Vagina (tissue), 2 donors: ENCODE data around the gene SS18. TPM values are rescaled to one million over a fixed set of nuclear protein-coding genes. Genes with fewer than 3 reads are reported as not detected.

Source experiments
- DNase-seq, 2 donors: peaks; one replicate each; pipeline ENCODE4 v3.0.0-alpha.2; 2017; ENCODE audit errors: extremely low spot score in 2 of 2
- H3K27ac ChIP-seq: fragments of 200-600 bp; sonication (generic); one replicate; pipeline ENCODE4 v1.5.1; 2019
- H3K27me3 ChIP-seq: fragments of 200-600 bp; sonication (generic); one replicate; pipeline ENCODE4 v1.5.1; 2019
- H3K36me3 ChIP-seq, 2 donors: fragments of 200-600 bp; sonication (generic); one replicate each; pipeline ENCODE4 v1.5.1; 2017 to 2019
- H3K4me1 ChIP-seq: fragments of 200-600 bp; sonication (generic); one replicate; pipeline ENCODE4 v1.5.1; 2019
- H3K4me3 ChIP-seq, 2 donors: fragments of 200-600 bp; sonication (generic); 1 replicate in 1 of 2; 2 replicates in 1 of 2; pipeline ENCODE4 v1.5.1; 2016 to 2019
- H3K9me3 ChIP-seq: fragments of 200-600 bp; sonication (generic); one replicate; pipeline ENCODE4 v1.5.1; 2019
- POLR2A ChIP-seq, 2 donors: fragments of 450-650 bp; IDR thresholded peaks; one replicate each; pipeline ENCODE4 v1.6.1; 2017; ENCODE audit warnings: antibody characterized with exemption in 2 of 2, mild to moderate bottlenecking in 2 of 2, moderate library complexity in 2 of 2
- POLR2AphosphoS5 ChIP-seq, 2 donors: sonication (generic); formaldehyde crosslinking; IDR thresholded peaks; one replicate each; pipeline ENCODE4 v1.9.0; 2017; ENCODE audit warnings: antibody characterized with exemption in 2 of 2, mild to moderate bottlenecking in 2 of 2, low read depth in 1 of 2; ENCODE audit not compliant: insufficient read depth in 1 of 2
- intact Hi-C: fragments of 100-400 bp; cut with DNase I; formaldehyde crosslinking; loops from one replicate; pipeline ENCODE4 v1.15.1; 2023
- total RNA-seq: library from RNA; depleted of rRNA; stranded (reverse); fragments of >200 nt; gene quantifications from one replicate; pipeline ENCODE4 v1.2.3, GENCODE V29; 2016
- TF ChIP-seq, protein P1 (sequence below), 3 experiments: fragments of 450-650 bp in 2 of 3; fragments of 200-600 bp in 1 of 3; sonication (generic) in 1 of 3; IDR thresholded peaks; one replicate each; pipeline ENCODE4 v1.5.1; 2017 to 2019; ENCODE audit warnings: antibody characterized with exemption in 3 of 3, mild to moderate bottlenecking in 2 of 3, moderate library complexity in 2 of 3

The SS18 gene
- total RNA-seq, 1 donor from 2014 or later: 378 TPM

DNA sequence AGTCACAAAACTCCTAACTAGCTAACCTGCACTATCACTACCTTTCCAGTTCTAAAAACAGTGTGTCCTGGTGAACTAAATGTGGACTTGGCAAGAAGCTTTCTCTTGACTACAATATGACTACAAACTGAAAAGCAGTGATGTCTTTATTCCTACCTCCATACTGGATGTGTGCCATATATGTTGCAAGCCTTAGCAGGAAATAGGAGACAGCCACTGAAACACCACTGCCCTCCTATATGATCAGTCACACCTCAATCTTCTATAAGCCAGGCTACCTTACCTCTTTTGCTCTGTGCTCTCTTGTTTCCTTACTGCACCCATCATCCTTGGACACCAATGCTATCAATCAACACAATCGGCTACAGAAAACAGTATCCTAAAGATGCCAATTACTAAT, 34.1 kb downstream of the SS18 start:
- TF ChIP-seq POLR2AphosphoS5 (IDR thresholded peaks at IDR 0.05; ENCODE audit: insufficient read depth in 1 of 2, low read depth in 1 of 2) (no peak), POLR2A (IDR thresholded peaks at IDR 0.05) (no peak)
- TF ChIP-seq, protein P1, sequence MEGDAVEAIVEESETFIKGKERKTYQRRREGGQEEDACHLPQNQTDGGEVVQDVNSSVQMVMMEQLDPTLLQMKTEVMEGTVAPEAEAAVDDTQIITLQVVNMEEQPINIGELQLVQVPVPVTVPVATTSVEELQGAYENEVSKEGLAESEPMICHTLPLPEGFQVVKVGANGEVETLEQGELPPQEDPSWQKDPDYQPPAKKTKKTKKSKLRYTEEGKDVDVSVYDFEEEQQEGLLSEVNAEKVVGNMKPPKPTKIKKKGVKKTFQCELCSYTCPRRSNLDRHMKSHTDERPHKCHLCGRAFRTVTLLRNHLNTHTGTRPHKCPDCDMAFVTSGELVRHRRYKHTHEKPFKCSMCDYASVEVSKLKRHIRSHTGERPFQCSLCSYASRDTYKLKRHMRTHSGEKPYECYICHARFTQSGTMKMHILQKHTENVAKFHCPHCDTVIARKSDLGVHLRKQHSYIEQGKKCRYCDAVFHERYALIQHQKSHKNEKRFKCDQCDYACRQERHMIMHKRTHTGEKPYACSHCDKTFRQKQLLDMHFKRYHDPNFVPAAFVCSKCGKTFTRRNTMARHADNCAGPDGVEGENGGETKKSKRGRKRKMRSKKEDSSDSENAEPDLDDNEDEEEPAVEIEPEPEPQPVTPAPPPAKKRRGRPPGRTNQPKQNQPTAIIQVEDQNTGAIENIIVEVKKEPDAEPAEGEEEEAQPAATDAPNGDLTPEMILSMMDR (IDR thresholded peaks at IDR 0.05): no peak
- no peaks in the 10 kb centered on the region for H3K27me3 ChIP-seq
- H3K4me3 ChIP-seq: no peak overlapping the region
- no peak overlapping the region for H3K27ac ChIP-seq
- peaks cover 0 to 49% of the 10 kb centered on the region in 2 donors for H3K36me3 ChIP-seq
- no peak for DNase-seq
- H3K9me3 ChIP-seq: no peaks in the 10 kb centered on the region
- intact Hi-C loops: no loop called here
- H3K4me1 ChIP-seq: no peaks in the 10 kb centered on the region

DNA sequence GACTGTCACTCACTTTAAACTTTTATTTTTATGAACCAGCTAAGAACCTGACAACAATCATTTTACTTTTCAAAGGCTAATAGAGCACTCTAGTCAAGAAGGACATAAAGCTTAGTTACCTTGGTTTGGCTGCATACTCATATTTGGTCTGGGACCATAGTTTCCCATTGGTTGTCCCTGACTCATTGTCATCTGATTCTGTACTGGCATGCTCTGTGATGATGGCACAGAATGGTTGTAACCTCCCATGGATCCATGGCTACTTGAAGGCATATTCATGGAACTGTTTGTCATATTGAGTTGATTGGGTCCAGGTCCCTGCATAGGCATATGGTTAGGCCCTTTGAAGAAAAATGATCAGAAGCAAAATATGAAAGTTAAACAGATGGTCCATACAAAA, 37.9 kb downstream of the SS18 start:
- TF ChIP-seq, protein P1 (IDR thresholded peaks at IDR 0.05): no peak
- TF ChIP-seq POLR2AphosphoS5 (IDR thresholded peaks at IDR 0.05; ENCODE audit: insufficient read depth in 1 of 2, low read depth in 1 of 2) (no peak), POLR2A (IDR thresholded peaks at IDR 0.05) (no peak)
- H3K27ac ChIP-seq: no peak overlapping the region
- H3K27me3 ChIP-seq: no peaks in the 10 kb centered on the region
- H3K9me3 ChIP-seq: no peaks in the 10 kb centered on the region
- intact Hi-C loops: no loop called here
- H3K4me1 ChIP-seq: no peaks in the 10 kb centered on the region
- H3K36me3 ChIP-seq: peaks cover 0 to 54% of the 10 kb centered on the region in 2 donors
- DNase-seq: no peak
- no peak overlapping the region for H3K4me3 ChIP-seq

DNA sequence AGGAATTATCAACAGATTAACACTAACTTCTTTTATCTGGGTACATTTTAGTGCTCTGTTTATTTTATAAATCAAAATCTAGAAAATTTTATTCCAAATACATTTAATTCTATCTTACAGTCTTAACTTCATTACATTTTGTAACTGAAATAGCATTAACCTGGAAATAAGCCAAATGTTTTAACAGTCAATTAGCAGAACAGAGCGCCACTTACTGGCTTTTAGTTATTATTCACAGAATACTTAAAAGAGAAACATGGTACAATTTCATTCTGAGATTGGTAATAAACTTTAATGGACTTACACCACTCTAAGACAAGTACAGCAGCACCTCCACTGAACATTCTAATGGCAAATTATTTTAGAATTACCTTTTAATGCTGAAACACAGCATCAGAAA, 38.6 kb downstream of the SS18 start:
- no peaks in the 10 kb centered on the region for H3K9me3 ChIP-seq
- peaks cover 0 to 49% of the 10 kb centered on the region in 2 donors for H3K36me3 ChIP-seq
- TF ChIP-seq, protein P1 (IDR thresholded peaks at IDR 0.05): no peak
- TF ChIP-seq POLR2A (IDR thresholded peaks at IDR 0.05) (no peak), POLR2AphosphoS5 (IDR thresholded peaks at IDR 0.05; ENCODE audit: insufficient read depth in 1 of 2, low read depth in 1 of 2) (no peak)
- no peaks in the 10 kb centered on the region for H3K27me3 ChIP-seq
- intact Hi-C loops: no loop called here
- H3K4me1 ChIP-seq: no peaks in the 10 kb centered on the region
- no peak for DNase-seq
- H3K27ac ChIP-seq: no peak overlapping the region
- H3K4me3 ChIP-seq: no peak overlapping the region

DNA sequence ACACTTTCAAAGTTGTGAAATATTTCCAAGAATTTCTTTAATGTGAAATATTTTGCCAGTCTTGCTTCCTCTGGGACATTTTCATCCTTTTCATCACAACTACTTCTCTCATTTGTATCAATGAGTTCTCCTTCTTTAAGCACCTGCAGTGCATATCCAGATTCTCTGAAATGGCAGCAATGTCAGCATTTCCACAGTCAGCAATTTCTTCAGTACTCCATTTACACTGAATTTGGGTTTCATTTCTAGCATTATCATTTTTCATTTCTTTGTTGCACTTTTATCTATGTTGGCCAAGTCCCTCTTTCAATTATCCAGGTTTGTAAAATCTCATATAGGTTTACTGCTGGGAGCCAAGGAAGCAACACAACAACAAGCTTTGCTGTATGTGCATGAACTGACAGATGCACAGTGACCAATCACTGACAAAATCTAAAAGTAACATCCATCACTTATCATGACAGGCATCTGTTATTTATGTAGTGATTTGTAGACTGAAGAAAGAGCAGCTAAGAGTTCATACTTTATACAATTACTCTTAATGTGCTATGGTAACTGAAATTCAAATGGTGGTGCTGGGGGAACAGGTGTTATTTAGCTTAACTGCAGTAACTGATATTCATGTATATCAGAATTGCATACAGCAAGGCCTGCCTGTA, 43.9 kb downstream of the SS18 start:
- Histone ChIP-seq H3K9me3 (no peaks in the 10 kb centered on the region), H3K4me3 (no peak overlapping the region), H3K27ac (no peak overlapping the region), H3K4me1 (no peaks in the 10 kb centered on the region), H3K27me3 (no peaks in the 10 kb centered on the region), H3K36me3 (peaks cover 0 to 9% of the 10 kb centered on the region in 2 donors)
- intact Hi-C loops: no loop called here
- no peak for DNase-seq
- TF ChIP-seq POLR2A (IDR thresholded peaks at IDR 0.05) (no peak), POLR2AphosphoS5 (IDR thresholded peaks at IDR 0.05; ENCODE audit: insufficient read depth in 1 of 2, low read depth in 1 of 2) (no peak)
- TF ChIP-seq, protein P1 (IDR thresholded peaks at IDR 0.05): no peak

DNA sequence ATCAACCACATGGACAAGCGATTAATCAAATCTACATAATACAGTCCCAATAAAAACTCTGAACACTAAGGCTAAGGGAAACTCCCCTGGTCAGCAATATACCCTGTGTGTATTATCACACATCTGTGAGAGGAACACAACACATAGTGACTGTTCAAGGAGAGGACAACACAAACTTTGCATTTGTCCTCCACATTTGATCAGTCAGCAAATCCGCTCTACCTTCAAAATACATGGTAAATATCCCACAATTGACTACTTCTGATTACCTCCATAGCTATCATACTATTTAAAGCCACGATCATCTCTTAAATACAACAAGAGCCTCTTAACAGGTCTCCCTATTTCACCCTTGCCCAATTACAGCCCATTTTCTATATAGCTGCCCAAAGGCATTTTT, 45.6 kb downstream of the SS18 start:
- Histone ChIP-seq H3K36me3 (peaks cover 0 to 6% of the 10 kb centered on the region in 2 donors), H3K9me3 (no peaks in the 10 kb centered on the region), H3K27ac (no peak overlapping the region), H3K4me1 (peaks cover 5% of the 10 kb centered on the region), H3K4me3 (no peak overlapping the region), H3K27me3 (no peaks in the 10 kb centered on the region)
- DNase-seq: no peak
- intact Hi-C loops: no loop called here
- TF ChIP-seq POLR2AphosphoS5 (IDR thresholded peaks at IDR 0.05; ENCODE audit: insufficient read depth in 1 of 2, low read depth in 1 of 2) (no peak), POLR2A (IDR thresholded peaks at IDR 0.05) (no peak)
- TF ChIP-seq, protein P1 (IDR thresholded peaks at IDR 0.05): no peak
